Activated T-cell treated with anti-CD3 and anti-CD28 coated beads, Interleukin-2, amount 50 U/mL, for 72 hours (primary cell): ENCODE measurements around the gene PDE10A. TPM values are rescaled to one million over a fixed set of nuclear protein-coding genes. Genes with fewer than 3 reads are reported as not detected.
A peak's percentile ranks its signal among the peaks of the same experiment; 100 is the strongest.

ENCODE experiments used
- ATAC-seq, 2 donors: fragments of 150-1000 bp; cut with Tn5 transposase; replicated peaks in 1 of 2; 2 replicates each; pipeline ENCODE4 v1.10.0; 2021; ENCODE audit warnings: moderate library complexity in 2 of 2, mild to moderate bottlenecking in 1 of 2
- DNase-seq, 2 donors: peaks; one replicate each; pipeline ENCODE4 v3.0.0; 2021 to 2022; ENCODE audit warnings: mixed read lengths in 1 of 2
- H3K27ac Mint-ChIP-seq: one replicate; pipeline ENCODE4 v1.8.0; 2022; ENCODE audit warnings: mild to moderate bottlenecking, moderate library complexity, mixed read lengths
- H3K27me3 Mint-ChIP-seq: one replicate; pipeline ENCODE4 v1.8.0; 2022; ENCODE audit warnings: low read depth, mixed read lengths
- H3K36me3 Mint-ChIP-seq, 2 donors: one replicate each; pipeline ENCODE4 v1.8.0; 2022; ENCODE audit warnings: mixed read lengths in 2 of 2, mild to moderate bottlenecking in 1 of 2; ENCODE audit not compliant: insufficient read depth in 2 of 2
- H3K4me1 Mint-ChIP-seq: one replicate; pipeline ENCODE4 v1.8.0; 2022; ENCODE audit warnings: low read depth, mixed read lengths
- H3K4me3 Mint-ChIP-seq, 2 donors: one replicate each; pipeline ENCODE4 v1.8.0; 2022; ENCODE audit warnings: mild to moderate bottlenecking in 2 of 2, mixed read lengths in 2 of 2, moderate library complexity in 2 of 2
- H3K9me3 Mint-ChIP-seq, 2 donors: one replicate each; pipeline ENCODE4 v1.8.0; 2022; ENCODE audit warnings: mixed read lengths in 2 of 2
- total RNA-seq, 2 donors: library from RNA; stranded (reverse); gene quantifications; one replicate each; pipeline ENCODE4 v1.2.3, GENCODE V29; 2022

The PDE10A gene
- total RNA-seq, 2 donors from 2014 or later, result not detected

- DNase-seq, result no peak
- Mint-ChIP-seq H3K36me3 (peaks cover 2 to 4% of the 10 kb centered on the region in 2 donors), H3K4me1 (no peaks in the 10 kb centered on the region), H3K27ac (no peak overlapping the region), H3K4me3 (no peak overlapping the region), H3K9me3 (peaks cover 5 to 7% of the 10 kb centered on the region in 2 donors), H3K27me3 (no peaks in the 10 kb centered on the region)
- ATAC-seq, result no peak
These were observed 297.7 kb downstream of the PDE10A start for GRCh38 chr6:165365371-165365770.

- Mint-ChIP-seq H3K36me3 (peaks cover 4 to 6% of the 10 kb centered on the region in 2 donors), H3K27ac (no peak overlapping the region), H3K4me1 (no peaks in the 10 kb centered on the region), H3K27me3 (no peaks in the 10 kb centered on the region), H3K9me3 (peaks cover 10 to 11% of the 10 kb centered on the region in 2 donors), H3K4me3 (no peak overlapping the region)
- DNase-seq, result no peak
- no peak for ATAC-seq
These were observed 317.3 kb downstream of the PDE10A start for GRCh38 chr6:165345700-165346099.

GRCh38 chr6:165340532-165340931 lies 322.5 kb downstream of the PDE10A start:
- H3K27ac Mint-ChIP-seq, result no peak overlapping the region
- ATAC-seq (no peak), DNase-seq (no peak)
- H3K4me3 Mint-ChIP-seq, result no peak overlapping the region
- H3K36me3 Mint-ChIP-seq, result peaks cover 0 to 2% of the 10 kb centered on the region in 2 donors
- H3K27me3 Mint-ChIP-seq, result no peaks in the 10 kb centered on the region
- peaks cover 3 to 4% of the 10 kb centered on the region in 2 donors for H3K9me3 Mint-ChIP-seq
- no peaks in the 10 kb centered on the region for H3K4me1 Mint-ChIP-seq

GRCh38 chr6:165325609-165326008 lies 337.4 kb downstream of the PDE10A start:
- H3K27me3 Mint-ChIP-seq, result no peaks in the 10 kb centered on the region
- H3K4me3 Mint-ChIP-seq, result no peak overlapping the region
- ATAC-seq (no peak), DNase-seq (no peak)
- peaks cover 9 to 13% of the 10 kb centered on the region in 2 donors for H3K9me3 Mint-ChIP-seq
- no peaks in the 10 kb centered on the region for H3K4me1 Mint-ChIP-seq
- peaks cover 2 to 5% of the 10 kb centered on the region in 2 donors for H3K36me3 Mint-ChIP-seq
- H3K27ac Mint-ChIP-seq, result no peak overlapping the region

- peaks cover 2 to 5% of the 10 kb centered on the region in 2 donors for H3K36me3 Mint-ChIP-seq
- DNase-seq, result no peak
- no peaks in the 10 kb centered on the region for H3K4me1 Mint-ChIP-seq
- H3K9me3 Mint-ChIP-seq, result peaks cover 12 to 21% of the 10 kb centered on the region in 2 donors
- no peaks in the 10 kb centered on the region for H3K27me3 Mint-ChIP-seq
- H3K4me3 Mint-ChIP-seq, result no peak overlapping the region
- H3K27ac Mint-ChIP-seq, result no peak overlapping the region
- no peak for ATAC-seq
These were observed 341.4 kb downstream of the PDE10A start for GRCh38 chr6:165321555-165322145.

GRCh38 chr6:165321150-165321549 lies 341.9 kb downstream of the PDE10A start:
- H3K9me3 Mint-ChIP-seq, result peaks cover 12 to 21% of the 10 kb centered on the region in 2 donors
- ATAC-seq (no peak), DNase-seq (no peak)
- H3K4me1 Mint-ChIP-seq, result no peaks in the 10 kb centered on the region
- H3K27me3 Mint-ChIP-seq, result no peaks in the 10 kb centered on the region
- H3K4me3 Mint-ChIP-seq, result no peak overlapping the region
- peaks cover 2 to 5% of the 10 kb centered on the region in 2 donors for H3K36me3 Mint-ChIP-seq
- H3K27ac Mint-ChIP-seq, result no peak overlapping the region

- H3K36me3 Mint-ChIP-seq, result peaks cover 1 to 4% of the 10 kb centered on the region in 2 donors
These were observed 345.3 kb downstream of the PDE10A start for GRCh38 chr6:165317723-165318122.

GRCh38 chr6:165308926-165309731 lies 353.9 kb downstream of the PDE10A start, which contains the start of gene C6orf118:
C6orf118 (minus strand) TSS chr6:165309605; CDS start chr6:165309586, 19 bp downstream.
- Mint-ChIP-seq H3K4me3 (peak within 1 kb of the TSS; percentile 59 to 68), H3K27ac (no peak within 1 kb of the TSS), H3K9me3 (peaks cover 1 to 3% of the 10 kb centered on the region in 2 donors), H3K36me3 (peaks cover 0 to under 1% of the 10 kb centered on the region in 2 donors), H3K27me3 (peaks cover 8% of the 10 kb centered on the region), H3K4me1 (no peaks in the 10 kb centered on the region)
- DNase-seq (no peak), ATAC-seq (no peak)

More at GRCh38 chr6:165317723-165318122, 345.3 kb downstream of the PDE10A start:
- ATAC-seq (no peak), DNase-seq (no peak)
- Mint-ChIP-seq H3K27ac (no peak overlapping the region), H3K4me1 (no peaks in the 10 kb centered on the region), H3K27me3 (no peaks in the 10 kb centered on the region), H3K4me3 (no peak overlapping the region), H3K9me3 (peaks cover 12 to 22% of the 10 kb centered on the region in 2 donors)

GRCh38 chr6:165306955-165307354 lies 356.1 kb downstream of the PDE10A start:
- ATAC-seq, result no peak
- no peak overlapping the region for H3K4me3 Mint-ChIP-seq

GRCh38 chr6:165301372-165302246 lies 361.4 kb downstream of the PDE10A start:
- H3K4me3 Mint-ChIP-seq, result no peak overlapping the region
- no peak for ATAC-seq
- peaks cover 2 to 5% of the 10 kb centered on the region in 2 donors for H3K9me3 Mint-ChIP-seq
- no peaks in the 10 kb centered on the region for H3K4me1 Mint-ChIP-seq
- DNase-seq, result no peak
- no peaks in the 10 kb centered on the region for H3K27me3 Mint-ChIP-seq
- no peak overlapping the region for H3K27ac Mint-ChIP-seq
- H3K36me3 Mint-ChIP-seq, result peaks cover 0 to 1% of the 10 kb centered on the region in 2 donors

More at GRCh38 chr6:165306955-165307354, 356.1 kb downstream of the PDE10A start:
- DNase-seq, result no peak
- H3K4me1 Mint-ChIP-seq, result no peaks in the 10 kb centered on the region
- peaks cover 0 to under 1% of the 10 kb centered on the region in 2 donors for H3K36me3 Mint-ChIP-seq
- peaks cover 2% of the 10 kb centered on the region in 2 donors for H3K9me3 Mint-ChIP-seq
- no peak overlapping the region for H3K27ac Mint-ChIP-seq
- peaks cover 8% of the 10 kb centered on the region for H3K27me3 Mint-ChIP-seq

- no peak overlapping the region for H3K27ac Mint-ChIP-seq
- H3K4me1 Mint-ChIP-seq, result no peaks in the 10 kb centered on the region
- no peaks in the 10 kb centered on the region for H3K27me3 Mint-ChIP-seq
- no peak overlapping the region for H3K4me3 Mint-ChIP-seq
- H3K9me3 Mint-ChIP-seq, result peaks cover 2 to 9% of the 10 kb centered on the region in 2 donors
- DNase-seq (no peak), ATAC-seq (no peak)
- H3K36me3 Mint-ChIP-seq, result peaks cover 0 to 1% of the 10 kb centered on the region in 2 donors
These were observed 362.6 kb downstream of the PDE10A start for GRCh38 chr6:165300422-165300936.

- no peak for ATAC-seq
These were observed 364.2 kb downstream of the PDE10A start for GRCh38 chr6:165298875-165299274.

More at GRCh38 chr6:165298875-165299274, 364.2 kb downstream of the PDE10A start:
- DNase-seq, result no peak
- Mint-ChIP-seq H3K27ac (no peak overlapping the region), H3K9me3 (peaks cover 2 to 9% of the 10 kb centered on the region in 2 donors), H3K27me3 (no peaks in the 10 kb centered on the region), H3K4me3 (no peak overlapping the region), H3K36me3 (peaks cover 0 to 1% of the 10 kb centered on the region in 2 donors), H3K4me1 (no peaks in the 10 kb centered on the region)
